GM12872 (cell line): ENCODE data around the gene ABHD17C.

Source experiments
- CTCF ChIP-seq: IDR thresholded peaks from 3 replicates; pipeline ENCODE4 v1.5.1; 2011; ENCODE audit warnings: low read depth, mild to moderate bottlenecking, low read length, moderate library complexity; ENCODE audit not compliant: insufficient read depth

Gene ABHD17C

GRCh38 chr15:80679167-80679803, 15.8 kb upstream of the ABHD17C start:
- no peak for TF ChIP-seq CTCF

- TF ChIP-seq CTCF = no peak
These were observed 15.3 kb upstream of the ABHD17C start for GRCh38 chr15:80679804-80680175.

GRCh38 chr15:80682201-80682600, 12.9 kb upstream of the ABHD17C start:
- no peak for TF ChIP-seq CTCF

- no peak for TF ChIP-seq CTCF
These were observed 10.4 kb upstream of the ABHD17C start for GRCh38 chr15:80684697-80685096.

- TF ChIP-seq CTCF = no peak
These were observed 9.5 kb upstream of the ABHD17C start for GRCh38 chr15:80685628-80686027.

- no peak for TF ChIP-seq CTCF
These were observed 5.8 kb upstream of the ABHD17C start for GRCh38 chr15:80689294-80689693.

- TF ChIP-seq CTCF = no peak
These were observed 5.4 kb upstream of the ABHD17C start for GRCh38 chr15:80689716-80690115.
